HG03025 (cell line): ENCODE results near the gene NGEF.
"Not testable (repeated sequence)": the region's sequence is repeated elsewhere in the genome, so short reads cannot be mapped to it uniquely, and the experiment has no call there.

ENCODE experiments used
- ATAC-seq: cut with Tn5 transposase; IDR thresholded peaks from one replicate; pipeline ENCODE4 v1.9.1; 2021; ENCODE audit warnings: mild to moderate bottlenecking, moderate library complexity; ENCODE audit not compliant: unreplicated experiment, low FRiP score

The NGEF gene

GRCh38 chr2:232937278-232937906 lies 75.7 kb downstream of the NGEF start:
- no peak for ATAC-seq

DNA sequence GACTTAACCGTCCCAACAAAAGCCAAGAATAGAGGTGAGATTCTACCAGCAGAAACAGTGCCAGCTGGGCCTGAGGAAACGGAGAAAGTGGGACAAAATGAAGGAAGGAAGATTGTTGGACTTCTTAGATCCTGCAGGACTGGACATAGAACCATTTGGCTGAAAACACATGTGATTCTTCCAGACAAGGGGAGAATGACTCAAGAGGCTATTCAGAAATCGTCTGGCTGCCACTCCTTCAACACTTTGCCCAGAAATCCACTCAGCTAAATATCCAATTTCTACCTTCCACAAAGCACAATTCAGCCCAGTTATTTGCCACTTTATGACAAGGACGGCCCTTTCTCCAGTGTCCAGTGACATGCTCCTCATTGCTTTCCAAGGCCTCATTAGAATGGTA lies 81.4 kb downstream of the NGEF start:
- no peak for ATAC-seq

DNA sequence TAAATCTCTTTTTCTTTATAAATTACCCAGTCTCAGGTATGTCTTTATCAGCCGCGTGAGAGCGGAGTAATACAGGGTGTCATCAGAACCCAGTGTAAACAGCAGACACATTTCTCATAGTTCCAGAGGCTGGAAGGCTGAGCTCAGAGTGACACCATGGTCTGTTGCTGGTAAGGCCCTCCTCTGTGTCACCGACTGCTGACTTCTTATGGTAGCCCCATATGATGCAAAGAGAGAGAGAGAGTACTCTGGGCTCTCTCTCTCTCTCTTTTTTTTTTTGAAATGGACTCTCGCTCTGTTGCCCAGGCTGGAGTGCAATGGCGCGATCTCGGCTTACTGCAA lies 83.0 kb downstream of the NGEF start:
- ATAC-seq: no peak

DNA sequence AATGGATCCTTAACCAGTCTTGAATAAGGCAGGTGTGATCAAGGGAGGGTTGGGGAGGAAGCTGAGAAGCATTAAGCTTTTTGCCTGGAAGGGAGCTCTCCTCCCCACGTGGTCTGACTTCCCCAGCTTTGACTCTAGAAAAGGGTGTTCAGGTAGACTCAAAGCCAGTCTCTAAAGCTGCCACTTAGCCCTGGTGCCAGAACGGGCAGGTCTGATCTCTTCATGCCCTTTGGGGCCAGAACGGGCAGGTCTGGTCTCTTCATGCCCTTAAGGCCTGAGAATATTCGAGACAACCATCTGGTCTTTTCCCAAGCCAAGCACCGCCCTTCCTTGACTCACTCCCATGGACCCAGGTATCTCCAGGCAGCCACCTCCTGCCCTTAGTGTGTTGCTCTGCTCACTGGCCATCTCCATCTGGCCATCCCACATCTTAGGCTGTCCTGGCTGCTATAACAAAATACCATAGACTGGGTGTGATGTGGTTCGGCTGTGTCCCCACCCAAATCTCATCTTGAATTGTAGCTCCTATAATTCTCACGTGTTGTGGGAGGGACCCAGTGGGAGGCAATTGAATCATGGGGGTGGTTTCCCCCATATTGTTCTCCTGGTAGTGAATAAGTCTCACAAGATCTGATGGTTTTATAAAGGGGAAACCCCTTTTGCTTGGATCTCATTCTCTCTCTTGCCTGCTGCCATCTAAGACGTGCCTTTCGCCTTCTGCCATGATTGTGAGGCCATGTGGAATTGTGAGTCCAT lies 83.6 kb downstream of the NGEF start:
- no peak for ATAC-seq

DNA sequence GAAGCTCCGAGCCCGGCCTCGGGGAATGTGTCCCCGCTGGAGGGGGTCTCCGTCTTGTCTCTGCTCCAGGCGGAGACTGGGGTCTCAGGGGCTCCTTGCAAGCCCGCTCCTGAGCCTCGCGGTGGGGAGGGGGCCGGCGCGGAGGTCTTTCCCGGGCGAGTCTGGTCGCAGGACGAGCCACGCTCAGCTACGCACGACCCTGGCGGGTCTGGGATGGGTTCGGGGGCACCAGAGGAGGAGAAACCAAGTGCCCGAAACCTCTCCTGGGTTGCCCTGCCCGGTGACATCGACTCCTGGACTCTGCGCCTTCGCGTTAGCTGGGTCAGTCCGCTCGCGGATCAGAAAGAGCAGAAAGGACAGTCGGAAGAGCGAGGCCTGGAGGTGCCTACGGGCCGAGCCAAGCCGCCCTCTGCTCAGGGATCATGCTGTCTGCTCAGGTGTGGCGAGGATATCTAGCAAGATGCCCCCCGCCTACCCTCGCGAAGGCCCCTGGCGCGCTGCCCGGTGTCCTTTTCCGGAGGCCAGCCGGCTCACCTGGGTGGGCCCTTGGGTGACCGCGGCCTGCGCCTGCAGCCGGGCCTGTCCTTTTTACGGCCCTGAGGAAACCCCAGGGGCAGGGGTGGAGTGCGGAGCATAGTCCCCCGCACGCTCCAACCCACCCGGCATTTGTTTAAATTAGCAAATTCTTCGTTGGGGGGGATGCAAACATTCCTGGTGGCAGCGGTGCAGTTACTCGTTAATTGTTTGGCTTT lies 84.3 kb downstream of the NGEF start:
- ATAC-seq: no peak

- ATAC-seq: no peak
Measured at GRCh38 chr2:232927793-232928550, 85.1 kb downstream of the NGEF start.

GRCh38 chr2:232927032-232927792 lies 85.8 kb downstream of the NGEF start:
- no peak for ATAC-seq

DNA sequence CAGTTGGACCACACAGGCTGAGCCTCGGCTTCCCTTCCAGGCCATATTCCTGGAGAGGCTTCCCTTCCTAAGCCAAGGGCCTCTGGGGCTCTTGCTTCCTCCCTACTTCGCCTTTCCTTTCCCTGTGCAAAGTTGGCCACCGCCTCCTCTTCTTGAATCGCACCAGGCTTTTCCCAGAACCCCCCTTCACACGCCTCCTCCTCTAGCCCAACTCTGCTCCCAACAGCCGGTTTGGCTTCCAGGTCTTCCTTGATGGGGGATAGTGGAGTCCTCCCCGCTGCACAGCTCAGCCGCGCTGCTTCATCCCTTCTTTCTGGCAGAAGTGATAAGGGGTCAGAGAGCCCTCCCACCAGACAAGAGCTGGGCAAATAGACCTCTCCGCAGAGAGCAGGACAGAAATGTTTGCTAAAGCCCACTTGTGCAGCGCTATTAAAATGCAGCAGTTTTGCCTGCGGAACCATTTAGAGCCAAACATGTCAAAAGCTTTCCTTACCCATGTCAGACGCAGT lies 86.6 kb downstream of the NGEF start:
- no peak for ATAC-seq

DNA sequence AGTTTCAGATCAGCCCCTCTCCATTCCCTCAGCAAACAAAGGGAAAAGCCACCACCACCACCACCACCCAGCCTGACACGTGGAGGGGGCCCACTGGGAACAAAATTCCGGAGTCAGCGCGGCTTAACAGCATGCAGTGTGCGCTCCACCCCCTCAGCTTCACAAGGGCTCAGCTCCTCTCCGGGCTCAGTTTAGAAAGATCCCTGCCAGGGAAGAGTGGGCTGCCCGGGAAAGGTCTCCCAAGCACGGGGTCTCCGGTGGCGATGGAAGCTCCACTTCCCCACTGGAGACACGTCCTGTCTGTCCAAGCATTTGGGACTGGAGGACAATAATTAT lies 87.3 kb downstream of the NGEF start:
- ATAC-seq: no peak

GRCh38 chr2:232925153-232925820 lies 87.8 kb downstream of the NGEF start:
- ATAC-seq: no peak

- no peak for ATAC-seq
Measured at GRCh38 chr2:232924433-232924832, 88.6 kb downstream of the NGEF start.

- no peak for ATAC-seq
Measured at GRCh38 chr2:232920760-232921159, 92.3 kb downstream of the NGEF start.

DNA sequence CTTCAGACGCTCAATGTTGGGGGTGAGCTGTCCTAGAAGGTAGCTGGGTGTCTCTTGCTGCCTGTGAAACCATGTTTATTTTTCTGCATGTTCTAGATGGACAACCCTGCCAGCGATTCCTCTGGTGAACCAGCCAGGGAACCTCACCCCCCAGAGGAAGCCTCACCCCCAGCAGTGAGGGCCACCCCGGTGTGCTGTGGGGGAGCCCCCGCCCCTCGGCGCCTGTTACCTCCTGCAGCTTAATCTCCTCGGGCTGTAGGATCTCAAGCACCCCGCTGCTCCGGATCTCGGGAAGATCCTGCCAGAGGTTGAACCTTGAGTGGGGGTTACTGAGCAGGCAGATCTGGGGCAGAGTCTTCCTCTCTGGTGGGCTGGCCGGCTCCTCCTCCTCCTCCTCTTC lies 93.0 kb downstream of the NGEF start:
- no peak for ATAC-seq

DNA sequence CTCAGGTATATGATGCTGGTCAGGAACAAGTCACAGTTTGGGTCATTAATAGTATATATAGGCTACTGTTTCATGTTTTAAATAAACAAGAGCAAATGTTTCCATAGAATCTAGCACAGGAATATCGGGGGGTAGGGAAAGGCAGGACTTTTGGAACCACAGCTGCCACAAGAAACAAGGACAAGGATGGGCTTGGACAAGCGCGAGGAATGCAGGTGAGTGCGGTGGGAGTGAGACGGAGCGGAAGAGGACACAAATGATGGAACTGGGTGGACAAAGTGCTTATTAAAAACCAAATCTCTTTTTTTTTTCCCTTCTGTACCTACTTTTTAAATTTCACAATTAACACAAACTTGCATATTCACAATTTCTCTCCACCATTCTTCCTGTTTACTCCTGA lies 93.9 kb downstream of the NGEF start:
- no peak for ATAC-seq

- no peak for ATAC-seq
Measured at GRCh38 chr2:232913903-232914302, 99.2 kb downstream of the NGEF start.

- no peak for ATAC-seq
Measured at GRCh38 chr2:232911712-232912277, 101.3 kb downstream of the NGEF start.

GRCh38 chr2:232910376-232910775 lies 102.7 kb downstream of the NGEF start:
- ATAC-seq: no peak

GRCh38 chr2:232908695-232909094 lies 104.4 kb downstream of the NGEF start:
- ATAC-seq: no peak

DNA sequence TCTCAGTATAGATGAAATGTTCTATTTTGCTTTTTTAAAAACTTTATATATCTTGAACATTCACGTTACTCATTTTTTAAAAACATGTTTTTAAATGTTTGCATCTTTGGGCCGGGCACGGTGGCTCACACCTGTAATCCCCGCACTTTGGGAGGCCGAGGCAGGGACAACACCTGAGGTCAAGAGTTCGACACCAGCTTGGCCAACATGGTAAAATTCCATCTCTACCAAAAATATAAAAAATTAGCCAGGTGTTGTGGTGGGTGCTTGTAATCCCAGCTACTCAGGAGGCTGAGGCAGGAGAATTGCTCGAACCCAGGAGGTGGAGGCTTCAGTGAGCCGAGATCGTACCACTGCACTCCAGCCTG lies 105.4 kb downstream of the NGEF start:
- not testable (repeated sequence) for ATAC-seq
